T47D (cell line): Measurements from ENCODE around the gene PERM1.

ENCODE experiments used
- DNase-seq, 2 experiments: peaks; one replicate each; pipeline versions ENCODE4 v3.0.0 to v3.0.0-alpha.2; 2011 to 2012; ENCODE audit warnings: low read depth in 1 of 2, low spot score in 1 of 2
- JUND ChIP-seq: IDR thresholded peaks from 2 replicates; pipeline ENCODE4 v1.6.1; 2012; ENCODE audit warnings: low read depth
- in situ Hi-C: cut with HindIII; loops from 2 replicates; pipeline ENCODE4 v1.10.0; 2016; ENCODE audit warnings: low sequenced_read_pairs, low pct_unique_long_range_greater_than_20kb

PERM1 gene

GRCh38 chr1:975365-975764, 6.5 kb downstream of the PERM1 start:
- in situ Hi-C loops = no loop called here
- TF ChIP-seq JUND = no peak
- DNase-seq = no peak

- in situ Hi-C loops = no loop called here
- no peak for TF ChIP-seq JUND
- no peak for DNase-seq
Measured at GRCh38 chr1:974687-975328, 7.1 kb downstream of the PERM1 start.

DNA sequence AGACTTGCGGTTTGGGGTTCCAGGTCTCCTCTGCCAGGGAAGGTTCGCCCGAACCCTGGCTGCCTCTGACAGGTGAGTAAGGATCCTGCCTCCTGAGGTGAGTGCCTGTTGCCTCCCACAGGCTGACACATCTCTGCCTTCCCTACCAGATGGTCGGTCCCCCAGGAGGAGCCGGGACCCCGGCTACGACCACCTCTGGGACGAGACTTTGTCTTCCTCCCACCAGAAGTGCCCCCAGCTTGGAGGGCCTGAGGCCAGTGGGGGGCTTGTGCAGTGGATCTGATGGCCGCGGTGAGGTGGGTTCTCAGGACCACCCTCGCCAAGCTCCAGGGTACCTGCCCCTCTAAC, 7.6 kb downstream of the PERM1 start:
- in situ Hi-C loops = no loop called here
- no peak for TF ChIP-seq JUND
- DNase-seq = no peak

- in situ Hi-C loops = no loop called here
- no peak for DNase-seq
- TF ChIP-seq JUND = no peak
Measured at GRCh38 chr1:973459-974292, 8.2 kb downstream of the PERM1 start.

- in situ Hi-C loops = no loop called here
- TF ChIP-seq JUND = no peak
- DNase-seq = no peak
Measured at GRCh38 chr1:972726-973458, 9.0 kb downstream of the PERM1 start.

- DNase-seq = no peak
- in situ Hi-C loops = no loop called here
- no peak for TF ChIP-seq JUND
Measured at GRCh38 chr1:971751-972506, 10.0 kb downstream of the PERM1 start.

- in situ Hi-C loops = no loop called here
- no peak for DNase-seq
- no peak for TF ChIP-seq JUND
Measured at GRCh38 chr1:970973-971730, 10.7 kb downstream of the PERM1 start.

- in situ Hi-C loops = no loop called here
- TF ChIP-seq JUND = no peak
Measured at GRCh38 chr1:970242-970972, 11.5 kb downstream of the PERM1 start.

GRCh38 chr1:969260-969855, 12.5 kb downstream of the PERM1 start:
- no peak for DNase-seq
- no peak for TF ChIP-seq JUND
- in situ Hi-C loops = no loop called here

More at GRCh38 chr1:970242-970972, 11.5 kb downstream of the PERM1 start:
- no peak for DNase-seq

DNA sequence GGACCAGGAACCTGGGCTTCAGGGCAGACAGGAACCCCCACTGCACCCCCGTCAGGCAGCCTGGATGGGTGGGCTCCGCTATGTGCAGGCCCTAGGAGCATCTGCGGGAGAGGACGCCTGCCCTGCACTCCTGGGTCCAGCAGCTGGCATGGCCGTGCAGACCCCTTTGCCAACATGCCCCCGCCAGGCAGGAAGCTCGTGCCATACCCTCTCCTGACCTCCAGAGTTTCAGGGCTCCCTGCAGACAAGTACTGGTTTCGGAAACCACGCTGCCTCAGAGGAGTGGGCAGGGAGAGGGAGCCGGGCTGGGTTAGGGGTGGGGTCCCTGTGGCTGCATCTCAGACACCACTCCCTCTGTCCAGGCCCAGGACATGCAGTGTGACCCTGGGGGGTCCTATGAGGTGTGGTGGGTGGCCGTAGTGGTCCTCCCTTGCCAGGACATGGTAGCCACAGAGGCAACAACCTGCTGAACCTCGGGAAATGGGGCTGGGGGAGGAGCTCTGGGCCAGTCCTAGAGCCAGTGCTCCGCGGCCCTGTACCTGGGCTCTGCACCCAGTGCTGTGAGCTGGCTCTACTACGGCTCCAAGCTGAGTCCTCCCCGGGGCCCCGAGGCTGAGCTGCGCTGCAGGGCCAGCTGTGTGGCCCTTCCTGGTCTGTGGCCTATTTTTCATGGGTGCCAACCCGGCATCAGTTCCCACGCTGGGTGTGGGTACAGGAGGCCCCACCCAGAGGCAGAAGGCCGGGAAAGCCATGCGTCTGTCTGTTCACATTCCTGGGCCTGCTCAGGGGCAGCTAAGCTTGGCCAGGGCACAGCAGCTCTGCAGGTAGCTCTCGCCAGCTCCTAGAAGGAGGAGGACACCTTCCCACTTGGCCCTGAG, 14.2 kb downstream of the PERM1 start:
- no peak for DNase-seq
- in situ Hi-C loops = no loop called here
- TF ChIP-seq JUND = no peak
